OCI-LY7 (cell line): ENCODE data around the gene HSD17B2. TPM values are rescaled to one million over a fixed set of nuclear protein-coding genes. Genes with fewer than 3 reads are reported as not detected.

Experiments
- BruUV-seq: library from RNA; stranded (reverse); fragments of 400-500 nt; replicated peaks from 2 replicates; lab custom pipeline; 2021; lab: Mats Ljungman, UMichigan
- CTCF ChIA-PET: fragments of 300-600 bp; sonication (Branson Sonifier 250); formaldehyde crosslinking; loops from one replicate; lab custom pipeline; 2022; ENCODE audit warnings: antibody characterized with exemption; ENCODE audit not compliant: unreplicated experiment; lab: Charles Lee
- POLR2A ChIA-PET: fragments of 300-600 bp; sonication (Branson Sonifier 250); formaldehyde crosslinking; loops from one replicate; lab custom pipeline; 2022; ENCODE audit warnings: antibody characterized with exemption; lab: Charles Lee
- DNase-seq: peaks from one replicate; pipeline ENCODE4 v3.0.0-alpha.2; 2015; ENCODE audit warnings: low spot score
- H2AFZ ChIP-seq: fragments of 200-600 bp; sonication (generic), shearing (Covaris generic); 2 replicates; pipeline ENCODE4 v1.6.1; 2014; ENCODE audit warnings: mild to moderate bottlenecking, antibody characterized with exemption, low read length, moderate library complexity
- H3K27ac ChIP-seq: fragments of 200-600 bp; sonication (generic); 2 replicates; pipeline ENCODE4 v1.5.1; 2014; ENCODE audit warnings: mixed run types, low read depth, mild to moderate bottlenecking, moderate library complexity, low read length, inconsistent platforms; ENCODE audit not compliant: poor library complexity, severe bottlenecking
- H3K36me3 ChIP-seq: fragments of 200-600 bp; sonication (generic); 2 replicates; pipeline ENCODE4 v1.6.1; 2014; ENCODE audit warnings: mild to moderate bottlenecking, antibody characterized with exemption, low read length, moderate library complexity, mixed read lengths; ENCODE audit not compliant: insufficient read depth
- H3K4me1 ChIP-seq: fragments of 200-600 bp; sonication (generic); 2 replicates; pipeline ENCODE4 v1.5.1; 2014; ENCODE audit warnings: mild to moderate bottlenecking, low read length; ENCODE audit not compliant: insufficient read depth, poor library complexity, severe bottlenecking
- H3K4me2 ChIP-seq: fragments of 200-600 bp; sonication (generic); 2 replicates; pipeline ENCODE4 v1.6.1; 2014; ENCODE audit warnings: mild to moderate bottlenecking, low read length
- H3K4me3 ChIP-seq: fragments of 200-600 bp; sonication (generic); 2 replicates; pipeline ENCODE4 v1.5.1; 2014; ENCODE audit warnings: mild to moderate bottlenecking, low read depth, low read length; ENCODE audit not compliant: poor library complexity, severe bottlenecking
- H3K79me2 ChIP-seq: fragments of 200-600 bp; sonication (generic); 2 replicates; pipeline ENCODE4 v1.6.1; 2016; ENCODE audit warnings: low read depth, mild to moderate bottlenecking, low read length, moderate library complexity, mixed read lengths; ENCODE audit not compliant: insufficient read depth
- H3K9me2 ChIP-seq: fragments of 200-600 bp; sonication (generic); 2 replicates; pipeline ENCODE4 v1.6.1; 2016; ENCODE audit warnings: mild to moderate bottlenecking, low read length, mixed read lengths; ENCODE audit not compliant: insufficient read depth
- H3K9me3 ChIP-seq: fragments of 200-600 bp; sonication (generic); 2 replicates; pipeline ENCODE4 v1.6.1; 2014; ENCODE audit warnings: mild to moderate bottlenecking, mixed run types, low read length, mixed read lengths
- H4K20me1 ChIP-seq: fragments of 200-600 bp; sonication (generic); 2 replicates; pipeline ENCODE4 v1.6.1; 2014; ENCODE audit warnings: mild to moderate bottlenecking, antibody characterized with exemption, low read length, moderate library complexity, mixed read lengths; ENCODE audit not compliant: insufficient read depth
- EZH2phosphoT487 ChIP-seq: fragments of 200-600 bp; sonication (generic); IDR thresholded peaks from 2 replicates; pipeline ENCODE4 v1.6.1; 2018; ENCODE audit warnings: low read depth, borderline replicate concordance, mild to moderate bottlenecking, mixed run types, antibody characterized with exemption, low read length, moderate library complexity, mixed read lengths
- intact Hi-C: fragments of 100-400 bp; cut with micrococcal nuclease; formaldehyde crosslinking; loops from one replicate; pipeline ENCODE4 v1.10.0; 2022; ENCODE audit not compliant: unreplicated experiment
- total RNA-seq, 2 experiments: library from RNA; depleted of rRNA in 1 of 2; stranded (reverse); fragments of >200 nt in 1 of 2; shearing (Covaris generic) in 1 of 2; gene quantifications; 2 replicates each; pipeline ENCODE4 v1.2.3, GENCODE V29; 2014 to 2022
- TF ChIP-seq, protein P1 (sequence below): fragments of 200-600 bp; sonication (generic); conservative IDR thresholded peaks from 2 replicates; pipeline ENCODE4 v1.5.1; 2014; ENCODE audit warnings: mild to moderate bottlenecking, antibody characterized with exemption, low read length, moderate library complexity, mixed read lengths

The HSD17B2 gene
- total RNA-seq, 2 experiments from 2014 or later: not detected

DNA sequence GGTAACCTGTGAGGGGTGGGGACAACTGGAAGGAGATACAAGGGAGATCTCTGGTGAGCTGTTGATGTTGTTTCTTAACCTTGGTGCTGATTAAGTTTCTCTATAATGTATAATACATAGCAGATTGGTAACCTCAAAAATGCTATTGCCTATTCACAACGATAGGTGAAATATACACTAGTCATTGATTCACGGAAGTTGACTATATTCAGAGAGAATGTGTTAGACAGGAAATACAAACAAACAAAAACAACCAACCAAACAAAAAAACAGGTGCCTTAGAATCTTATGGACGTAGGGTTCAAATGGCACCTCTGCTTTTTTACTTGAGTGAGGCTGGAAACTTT lies 21.5 kb downstream of the HSD17B2 start:
- intact Hi-C loops: no loop called here
- H3K36me3 ChIP-seq: no peaks in the 10 kb centered on the region
- CTCF ChIA-PET: no interaction called here
- no peaks in the 10 kb centered on the region for H3K9me3 ChIP-seq
- no TSS peak for BruUV-seq
- H2AFZ ChIP-seq: no peak overlapping the region
- no peaks in the 10 kb centered on the region for H4K20me1 ChIP-seq
- no peak overlapping the region for H3K4me3 ChIP-seq
- H3K27ac ChIP-seq: no peak overlapping the region
- no peaks in the 10 kb centered on the region for H3K4me1 ChIP-seq
- TF ChIP-seq, protein P1, sequence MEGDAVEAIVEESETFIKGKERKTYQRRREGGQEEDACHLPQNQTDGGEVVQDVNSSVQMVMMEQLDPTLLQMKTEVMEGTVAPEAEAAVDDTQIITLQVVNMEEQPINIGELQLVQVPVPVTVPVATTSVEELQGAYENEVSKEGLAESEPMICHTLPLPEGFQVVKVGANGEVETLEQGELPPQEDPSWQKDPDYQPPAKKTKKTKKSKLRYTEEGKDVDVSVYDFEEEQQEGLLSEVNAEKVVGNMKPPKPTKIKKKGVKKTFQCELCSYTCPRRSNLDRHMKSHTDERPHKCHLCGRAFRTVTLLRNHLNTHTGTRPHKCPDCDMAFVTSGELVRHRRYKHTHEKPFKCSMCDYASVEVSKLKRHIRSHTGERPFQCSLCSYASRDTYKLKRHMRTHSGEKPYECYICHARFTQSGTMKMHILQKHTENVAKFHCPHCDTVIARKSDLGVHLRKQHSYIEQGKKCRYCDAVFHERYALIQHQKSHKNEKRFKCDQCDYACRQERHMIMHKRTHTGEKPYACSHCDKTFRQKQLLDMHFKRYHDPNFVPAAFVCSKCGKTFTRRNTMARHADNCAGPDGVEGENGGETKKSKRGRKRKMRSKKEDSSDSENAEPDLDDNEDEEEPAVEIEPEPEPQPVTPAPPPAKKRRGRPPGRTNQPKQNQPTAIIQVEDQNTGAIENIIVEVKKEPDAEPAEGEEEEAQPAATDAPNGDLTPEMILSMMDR: no peak
- TF ChIP-seq EZH2phosphoT487: no peak
- no peaks in the 10 kb centered on the region for H3K79me2 ChIP-seq
- H3K4me2 ChIP-seq: no peak overlapping the region
- DNase-seq: no peak
- POLR2A ChIA-PET: no interaction called here
- H3K9me2 ChIP-seq: no peaks in the 10 kb centered on the region

DNA sequence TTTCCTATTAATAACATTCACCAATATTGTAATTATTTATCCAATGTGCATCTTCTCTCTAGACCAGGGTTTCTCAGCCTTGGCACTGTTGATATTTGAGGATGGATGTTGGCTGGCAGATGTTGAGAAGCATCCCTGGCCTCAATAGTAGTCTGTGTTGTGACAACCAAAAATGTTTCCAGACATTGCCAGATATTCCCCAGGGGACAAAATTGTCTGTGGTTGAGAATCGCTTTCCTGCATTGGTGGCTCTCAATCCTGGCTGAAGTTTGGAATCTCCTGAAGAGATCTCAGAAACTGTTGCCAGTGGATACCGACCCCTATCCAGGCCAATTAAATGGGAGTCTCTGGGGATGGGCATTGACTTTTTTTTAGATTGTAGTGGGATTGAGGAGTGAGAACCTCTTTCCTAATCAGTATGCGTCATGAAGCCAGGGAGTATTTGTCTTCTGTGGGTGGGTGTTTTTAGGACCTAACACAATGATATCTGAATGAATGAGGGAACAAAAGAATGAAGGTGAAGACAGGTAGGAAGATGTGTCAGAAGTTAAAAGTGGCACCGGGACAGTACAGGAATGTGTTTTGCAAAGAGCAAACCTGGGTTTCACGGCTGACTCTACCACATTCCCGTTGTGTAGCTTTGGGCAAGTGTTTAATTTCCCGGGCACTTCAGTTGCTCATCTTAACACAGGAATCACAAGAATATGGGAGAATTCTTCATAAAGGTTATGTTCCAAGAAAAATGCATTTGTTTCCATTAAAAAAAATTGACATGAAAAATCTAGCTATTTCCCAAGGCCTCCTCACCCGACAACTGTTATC lies 24.3 kb downstream of the HSD17B2 start:
- CTCF ChIA-PET: no interaction called here
- Histone ChIP-seq H3K27ac (no peak overlapping the region), H4K20me1 (no peaks in the 10 kb centered on the region), H3K36me3 (no peaks in the 10 kb centered on the region), H3K4me1 (no peaks in the 10 kb centered on the region), H3K79me2 (no peaks in the 10 kb centered on the region), H3K4me3 (no peak overlapping the region), H3K9me3 (no peaks in the 10 kb centered on the region), H2AFZ (no peak overlapping the region), H3K4me2 (no peak overlapping the region), H3K9me2 (no peaks in the 10 kb centered on the region)
- TF ChIP-seq, protein P1: no peak
- no peak for TF ChIP-seq EZH2phosphoT487
- POLR2A ChIA-PET: interaction anchor here (0.6 to 0.9 kb wide), 2 partner anchors 14 to 22 kb away, joined by 3 read pairs; no protein-coding TSS in a partner anchor
- DNase-seq: no peak
- no TSS peak for BruUV-seq
- intact Hi-C loops: no loop called here

DNA sequence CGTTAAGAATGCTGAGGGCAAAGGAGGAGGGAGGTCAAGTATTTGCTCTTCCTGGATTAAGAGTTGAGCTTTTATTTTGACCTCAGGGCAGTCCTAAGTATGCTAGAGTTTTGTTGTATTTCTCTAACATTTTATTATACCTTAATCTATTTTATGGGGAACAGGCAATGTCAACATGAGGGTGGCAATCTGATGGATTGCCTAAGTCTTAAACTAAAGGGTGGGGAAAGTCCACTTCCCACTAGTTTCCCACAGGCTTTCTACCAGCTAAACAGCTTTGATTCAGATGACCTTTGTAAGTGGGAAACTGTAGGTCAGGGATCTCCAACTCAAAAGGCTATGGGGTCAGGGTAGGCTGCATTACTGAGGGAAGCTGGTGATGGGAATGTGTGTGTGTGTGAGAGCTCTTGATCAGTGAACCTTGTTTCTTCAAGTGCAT lies 24.9 kb downstream of the HSD17B2 start:
- H3K27ac ChIP-seq: no peak overlapping the region
- H4K20me1 ChIP-seq: no peaks in the 10 kb centered on the region
- H3K79me2 ChIP-seq: no peaks in the 10 kb centered on the region
- no TSS peak for BruUV-seq
- DNase-seq: no peak
- CTCF ChIA-PET: no interaction called here
- no peak for TF ChIP-seq EZH2phosphoT487
- TF ChIP-seq, protein P1: no peak
- no peaks in the 10 kb centered on the region for H3K9me3 ChIP-seq
- POLR2A ChIA-PET: interaction anchor here (0.6 to 0.9 kb wide), 2 partner anchors 15 to 22 kb away, joined by 3 read pairs; no protein-coding TSS in a partner anchor
- H3K36me3 ChIP-seq: no peaks in the 10 kb centered on the region
- no peaks in the 10 kb centered on the region for H3K9me2 ChIP-seq
- intact Hi-C loops: no loop called here
- H2AFZ ChIP-seq: no peak overlapping the region
- H3K4me2 ChIP-seq: no peak overlapping the region
- H3K4me3 ChIP-seq: no peak overlapping the region
- H3K4me1 ChIP-seq: no peaks in the 10 kb centered on the region
